NCI-H226 (cell line): ENCODE measurements around the gene CDK11A.
A peak's percentile ranks its signal among the peaks of the same experiment; 100 is the strongest.
"Not testable (repeated sequence)": the region's sequence is repeated elsewhere in the genome, so short reads cannot be mapped to it uniquely, and the experiment has no call there.

Experiments
- DNase-seq: peaks from one replicate; pipeline ENCODE4 v3.0.0-alpha.2; 2015

Gene CDK11A

GRCh38 chr1:1721201-1721600, 3.0 kb downstream of the CDK11A start:
- DNase-seq, result no peak

GRCh38 chr1:1715109-1715883, 8.9 kb downstream of the CDK11A start:
- not testable (repeated sequence) for DNase-seq

- DNase-seq, result not testable (repeated sequence)
Measured at GRCh38 chr1:1707897-1708296, 16.3 kb downstream of the CDK11A start.

GRCh38 chr1:1707241-1707640, 16.9 kb downstream of the CDK11A start:
- not testable (repeated sequence) for DNase-seq

GRCh38 chr1:1705623-1706022, 18.5 kb downstream of the CDK11A start:
- not testable (repeated sequence) for DNase-seq

GRCh38 chr1:1704284-1704957, 19.7 kb downstream of the CDK11A start:
- not testable (repeated sequence) for DNase-seq

- DNase-seq, result no peak
Measured at GRCh38 chr1:1703796-1704195, 20.4 kb downstream of the CDK11A start.

GRCh38 chr1:1702506-1702905, 21.7 kb downstream of the CDK11A start:
- DNase-seq, result not testable (repeated sequence)

- DNase-seq, result not testable (repeated sequence)
Measured at GRCh38 chr1:1700557-1700956, 23.6 kb downstream of the CDK11A start.

GRCh38 chr1:1700067-1700466, 24.1 kb downstream of the CDK11A start:
- DNase-seq, result not testable (repeated sequence)

- DNase-seq, result not testable (repeated sequence)
Measured at GRCh38 chr1:1699061-1699460, 25.1 kb downstream of the CDK11A start.

GRCh38 chr1:1697358-1698183, 26.6 kb downstream of the CDK11A start:
- not testable (repeated sequence) for DNase-seq

GRCh38 chr1:1696431-1697357, 27.5 kb downstream of the CDK11A start:
- DNase-seq, result not testable (repeated sequence)

- peak; percentile 60 for DNase-seq
Measured at GRCh38 chr1:1692714-1693647, 31.2 kb downstream of the CDK11A start, which contains the start of gene SLC35E2B. Gene SLC35E2B, minus strand, starts transcription at chr1:1692795. Its CDS starts 16,096 bp downstream, at chr1:1676699.

- DNase-seq, result peak; percentile 34
Measured at GRCh38 chr1:1692324-1692713, 31.8 kb downstream of the CDK11A start.

- not testable (repeated sequence) for DNase-seq
Measured at GRCh38 chr1:1691443-1691842, 32.7 kb downstream of the CDK11A start.

GRCh38 chr1:1689526-1689925, 34.6 kb downstream of the CDK11A start:
- DNase-seq, result not testable (repeated sequence)

- no peak for DNase-seq
Measured at GRCh38 chr1:1687846-1688245, 36.3 kb downstream of the CDK11A start.

- no peak for DNase-seq
Measured at GRCh38 chr1:1684031-1684681, 40.0 kb downstream of the CDK11A start.
